Mesendoderm (in vitro differentiated cells): ENCODE data around the gene ARSG.
"Not testable (repeated sequence)": the region's sequence is repeated elsewhere in the genome, so short reads cannot be mapped to it uniquely, and the experiment has no call there.

Source experiments
- DNase-seq: peaks from one replicate; pipeline ENCODE4 v3.0.0; 2013
- H2AK5ac ChIP-seq: 2 replicates; pipeline ENCODE4 v1.6.1; 2013; ENCODE audit warnings: low read length, inconsistent platforms
- H2BK120ac ChIP-seq: 2 replicates; pipeline ENCODE4 v1.6.1; 2013; ENCODE audit warnings: low read depth, mild to moderate bottlenecking, low read length, moderate library complexity, mixed read lengths
- H2BK15ac ChIP-seq: replicated peaks from 2 replicates; pipeline ENCODE4 v1.6.1; 2013; ENCODE audit warnings: low read depth, mild to moderate bottlenecking, moderate library complexity
- H2BK5ac ChIP-seq: 2 replicates; pipeline ENCODE4 v1.6.1; 2013; ENCODE audit warnings: low read length, inconsistent platforms
- H3K18ac ChIP-seq: 2 replicates; pipeline ENCODE4 v1.6.1; 2013; ENCODE audit warnings: mild to moderate bottlenecking, low read length, mixed read lengths
- H3K23ac ChIP-seq: one replicate; pipeline ENCODE4 v1.6.1; 2013; ENCODE audit warnings: low read length
- H3K27ac ChIP-seq: 2 replicates; pipeline ENCODE4 v1.5.1; 2013; ENCODE audit warnings: low read depth, mild to moderate bottlenecking, inconsistent platforms, low read length, moderate library complexity
- H3K27me3 ChIP-seq: 2 replicates; pipeline ENCODE4 v1.6.1; 2013; ENCODE audit warnings: low read length, control low read depth, mild to moderate bottlenecking, inconsistent platforms; ENCODE audit not compliant: insufficient read depth, poor library complexity
- H3K36me3 ChIP-seq: 2 replicates; pipeline ENCODE4 v1.6.1; 2013; ENCODE audit warnings: low read length, inconsistent platforms; ENCODE audit not compliant: control insufficient read depth, insufficient read depth
- H3K4ac ChIP-seq: one replicate; pipeline ENCODE4 v1.6.1; 2013; ENCODE audit warnings: low read depth, mild to moderate bottlenecking, low read length, moderate library complexity
- H3K4me1 ChIP-seq: 2 replicates; pipeline ENCODE4 v1.6.1; 2013; ENCODE audit warnings: low read depth, low read length, inconsistent platforms; ENCODE audit not compliant: control insufficient read depth
- H3K4me2 ChIP-seq: 2 replicates; pipeline ENCODE4 v1.6.1; 2013; ENCODE audit warnings: low read length
- H3K4me3 ChIP-seq: 2 replicates; pipeline ENCODE4 v1.5.1; 2013; ENCODE audit warnings: mild to moderate bottlenecking, low read length
- H3K56ac ChIP-seq: one replicate; pipeline ENCODE4 v1.6.1; 2013; ENCODE audit warnings: low read length
- H3K79me1 ChIP-seq: 2 replicates; pipeline ENCODE4 v1.6.1; 2013; ENCODE audit warnings: low read length, inconsistent platforms
- H3K79me2 ChIP-seq: 2 replicates; pipeline ENCODE4 v1.6.1; 2013; ENCODE audit warnings: mild to moderate bottlenecking, low read length; ENCODE audit not compliant: control insufficient read depth, insufficient read depth
- H3K9ac ChIP-seq: 2 replicates; pipeline ENCODE4 v1.6.1; 2013; ENCODE audit warnings: low read length, inconsistent platforms
- H4K5ac ChIP-seq: one replicate; pipeline ENCODE4 v1.6.1; 2013; ENCODE audit warnings: low read length
- H4K8ac ChIP-seq: one replicate; pipeline ENCODE4 v1.6.1; 2013; ENCODE audit warnings: low read depth, mild to moderate bottlenecking, control low read depth, low read length, moderate library complexity
- WGBS: extraction: QIAGEN DNeasy Blood & Tissue Kit; methylation state at CpG from one replicate; pipeline ENCODE4 v1.1.7; 2013; ENCODE audit warnings: low lambda C conversion rate, missing lambda C conversion rate; ENCODE audit not compliant: insufficient coverage; ENCODE audit errors: extremely low coverage; 5-methylcytosine and 5-hydroxymethylcytosine counted together

Gene ARSG

DNA sequence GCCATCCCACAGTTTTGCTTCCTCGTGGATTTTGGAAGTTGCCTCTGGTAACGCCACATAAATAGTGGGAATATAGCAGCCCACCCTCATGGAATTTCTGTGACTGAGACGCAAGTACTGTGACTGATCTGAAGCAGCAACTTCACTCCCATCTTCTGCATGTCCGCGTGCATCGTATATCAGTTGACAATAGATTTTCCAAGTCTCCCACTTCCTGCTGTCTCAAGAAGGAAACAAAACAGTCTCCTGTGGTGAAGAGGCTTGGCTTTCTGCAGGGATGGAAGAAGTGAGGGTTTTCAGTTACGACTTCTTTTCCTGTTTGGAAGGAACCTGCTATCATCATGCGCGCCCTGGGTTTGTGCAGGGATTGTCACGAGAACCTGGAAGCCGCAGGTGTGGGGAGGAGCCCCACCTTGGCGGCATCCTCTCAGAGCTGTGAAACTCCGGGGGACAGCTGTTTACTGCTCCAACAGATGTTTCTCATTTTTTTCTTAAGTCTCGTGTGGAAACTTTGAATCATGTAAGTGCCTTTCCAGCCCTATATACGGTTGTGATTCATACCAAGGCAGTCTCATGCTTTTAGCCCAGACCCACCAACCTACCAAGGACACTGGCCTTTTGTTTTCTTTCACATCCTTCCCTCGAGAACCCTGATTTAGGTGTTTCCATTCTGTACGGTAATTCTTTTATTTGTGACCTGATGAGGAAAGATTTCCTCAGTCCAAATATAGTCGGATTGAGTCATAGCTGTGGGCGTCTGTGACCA is 108.5 kb downstream of the ARSG start:
- no peak for DNase-seq
- Histone ChIP-seq H3K56ac (no peak overlapping the region), H3K27me3 (no peaks in the 10 kb centered on the region), H3K79me1 (no peaks in the 10 kb centered on the region), H3K4ac (no peak overlapping the region), H3K4me1 (no peaks in the 10 kb centered on the region), H2BK120ac (no peak overlapping the region), H4K8ac (no peak overlapping the region), H2BK5ac (no peak overlapping the region), H3K18ac (no peak overlapping the region), H3K4me2 (no peak overlapping the region), H4K5ac (no peak overlapping the region), H2AK5ac (no peak overlapping the region), H2BK15ac (no peak overlapping the region), H3K36me3 (no peaks in the 10 kb centered on the region), H3K23ac (no peak overlapping the region), H3K79me2 (no peaks in the 10 kb centered on the region), H3K9ac (no peak overlapping the region), H3K27ac (no peak overlapping the region), H3K4me3 (no peak overlapping the region)
- WGBS, result no CpG with 5 or more reads among the region's 19 CpGs

- WGBS, result no CpG with 5 or more reads among the region's 4 CpGs
- H3K27me3 ChIP-seq, result no peaks in the 10 kb centered on the region
Observed at GRCh38 chr17:68400404-68400735, 109.1 kb downstream of the ARSG start.

GRCh38 chr17:68401288-68401687 is 110.0 kb downstream of the ARSG start:
- Histone ChIP-seq H2AK5ac (no peak overlapping the region), H3K9ac (no peak overlapping the region), H3K79me2 (no peaks in the 10 kb centered on the region), H3K27ac (no peak overlapping the region), H3K23ac (no peak overlapping the region), H4K5ac (no peak overlapping the region), H3K4ac (no peak overlapping the region), H4K8ac (no peak overlapping the region), H3K36me3 (no peaks in the 10 kb centered on the region), H3K79me1 (no peaks in the 10 kb centered on the region), H2BK120ac (no peak overlapping the region), H3K56ac (no peak overlapping the region), H2BK15ac (no peak overlapping the region), H3K4me1 (no peaks in the 10 kb centered on the region), H3K4me3 (no peak overlapping the region), H3K18ac (no peak overlapping the region), H3K27me3 (no peaks in the 10 kb centered on the region), H3K4me2 (no peak overlapping the region), H2BK5ac (no peak overlapping the region)
- whole genome bisulfite sequencing, result no CpG with 5 or more reads among the region's 7 CpGs
- no peak for DNase-seq

More at GRCh38 chr17:68400404-68400735, 109.1 kb downstream of the ARSG start:
- H3K79me2 ChIP-seq, result no peaks in the 10 kb centered on the region
- H3K79me1 ChIP-seq, result no peaks in the 10 kb centered on the region
- no peak overlapping the region for H3K23ac ChIP-seq
- no peak overlapping the region for H3K56ac ChIP-seq
- no peak overlapping the region for H3K27ac ChIP-seq
- no peak overlapping the region for H3K9ac ChIP-seq
- H3K4me2 ChIP-seq, result no peak overlapping the region
- no peak overlapping the region for H2BK120ac ChIP-seq
- no peak overlapping the region for H2BK15ac ChIP-seq
- H3K4me3 ChIP-seq, result no peak overlapping the region
- no peak overlapping the region for H3K4ac ChIP-seq
- H4K8ac ChIP-seq, result no peak overlapping the region
- no peaks in the 10 kb centered on the region for H3K4me1 ChIP-seq
- no peak overlapping the region for H3K18ac ChIP-seq
- no peak overlapping the region for H2BK5ac ChIP-seq
- H4K5ac ChIP-seq, result no peak overlapping the region
- H3K36me3 ChIP-seq, result no peaks in the 10 kb centered on the region
- no peak overlapping the region for H2AK5ac ChIP-seq
- no peak for DNase-seq

DNA sequence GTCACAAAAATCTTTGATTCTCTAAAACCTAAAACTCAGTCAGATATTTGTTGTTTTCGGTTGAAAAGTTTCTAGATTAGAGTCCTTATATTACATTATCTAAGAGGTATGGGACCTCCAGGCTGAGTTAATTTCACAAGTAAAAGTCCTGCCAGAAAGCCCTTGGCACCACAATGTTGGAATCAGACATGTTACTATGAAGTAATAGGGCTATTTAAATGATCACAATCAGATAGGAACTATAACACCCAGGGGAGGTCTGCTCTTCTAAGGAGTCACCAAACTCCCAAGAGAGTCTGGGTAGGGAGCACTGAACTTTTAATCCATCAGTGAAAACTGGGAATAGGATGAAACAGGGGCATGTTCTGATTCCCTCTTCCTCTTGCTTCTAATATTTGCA is 111.8 kb downstream of the ARSG start:
- no peak overlapping the region for H2BK5ac ChIP-seq
- H3K23ac ChIP-seq, result no peak overlapping the region
- H3K27me3 ChIP-seq, result no peaks in the 10 kb centered on the region
- H3K36me3 ChIP-seq, result no peaks in the 10 kb centered on the region
- no peaks in the 10 kb centered on the region for H3K79me2 ChIP-seq
- no peak overlapping the region for H3K27ac ChIP-seq
- no CpG with 5 or more reads among the region's 1 CpG for WGBS
- no peak overlapping the region for H3K4me2 ChIP-seq
- H2BK15ac ChIP-seq, result no peak overlapping the region
- H3K18ac ChIP-seq, result no peak overlapping the region
- H3K4ac ChIP-seq, result no peak overlapping the region
- H3K56ac ChIP-seq, result no peak overlapping the region
- H4K5ac ChIP-seq, result no peak overlapping the region
- no peak overlapping the region for H2BK120ac ChIP-seq
- H4K8ac ChIP-seq, result no peak overlapping the region
- DNase-seq, result no peak
- no peak overlapping the region for H3K4me3 ChIP-seq
- no peak overlapping the region for H3K9ac ChIP-seq
- H3K4me1 ChIP-seq, result no peaks in the 10 kb centered on the region
- H2AK5ac ChIP-seq, result no peak overlapping the region
- no peaks in the 10 kb centered on the region for H3K79me1 ChIP-seq

DNA sequence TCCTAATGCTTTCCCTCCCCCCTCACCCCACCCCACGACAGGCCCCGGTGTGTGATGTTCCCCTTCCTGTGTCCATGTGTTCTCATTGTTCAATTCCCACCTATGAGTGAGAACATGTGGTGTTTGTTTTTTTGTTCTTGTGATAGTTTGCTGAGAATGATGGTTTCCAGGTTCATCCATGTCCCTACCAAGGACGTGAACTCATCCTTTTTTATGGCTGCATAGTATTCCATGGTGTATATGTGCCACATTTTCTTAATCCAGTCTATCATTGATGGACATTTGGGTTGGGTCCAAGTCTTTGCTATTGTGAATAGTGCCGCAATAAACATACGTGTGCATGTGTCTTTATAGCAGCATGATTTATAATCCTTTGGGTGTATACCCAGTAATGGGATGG is 112.5 kb downstream of the ARSG start:
- not testable (repeated sequence) for H3K9ac ChIP-seq, H4K8ac ChIP-seq, H3K4me3 ChIP-seq, H3K79me2 ChIP-seq, H3K27ac ChIP-seq, H2BK5ac ChIP-seq, H3K23ac ChIP-seq, H3K56ac ChIP-seq, DNase-seq, H2BK15ac ChIP-seq, H3K36me3 ChIP-seq, H4K5ac ChIP-seq, H3K4me2 ChIP-seq, H2BK120ac ChIP-seq, H3K79me1 ChIP-seq, H3K4me1 ChIP-seq, H3K27me3 ChIP-seq, H3K18ac ChIP-seq, H3K4ac ChIP-seq, H2AK5ac ChIP-seq
- WGBS, result no CpG with 5 or more reads among the region's 5 CpGs

- not testable (repeated sequence) for DNase-seq, H3K79me1 ChIP-seq, H3K27me3 ChIP-seq, H2BK5ac ChIP-seq, H3K79me2 ChIP-seq, H3K56ac ChIP-seq, H4K5ac ChIP-seq, H3K4ac ChIP-seq, H3K18ac ChIP-seq, H3K23ac ChIP-seq, H3K9ac ChIP-seq, H4K8ac ChIP-seq, H3K4me3 ChIP-seq, H2BK15ac ChIP-seq, H3K4me1 ChIP-seq, H3K36me3 ChIP-seq, H3K4me2 ChIP-seq, H3K27ac ChIP-seq, H2AK5ac ChIP-seq, H2BK120ac ChIP-seq
- WGBS, result no CpG with 5 or more reads among the region's 1 CpG
Observed at GRCh38 chr17:68407656-68408055, 116.4 kb downstream of the ARSG start.
